Coronary artery (tissue), 2 donors: ENCODE measurements around the gene TRHDE.

Experiments used
- DNase-seq: peaks from one replicate; pipeline ENCODE4 v3.0.0-alpha.2; 2017; ENCODE audit warnings: low spot score
- H3K27ac ChIP-seq, 2 donors: fragments of 200-600 bp; sonication (generic); one replicate each; pipeline ENCODE4 v1.5.1; 2016 to 2019
- H3K4me3 ChIP-seq: fragments of 200-600 bp; sonication (generic); 2 replicates; pipeline ENCODE4 v1.5.1; 2016; ENCODE audit warnings: mild to moderate bottlenecking, moderate library complexity
- CTCF ChIP-seq: fragments of 200-600 bp; sonication (generic); IDR thresholded peaks from one replicate; pipeline ENCODE4 v1.5.1; 2019; ENCODE audit warnings: antibody characterized with exemption

Gene TRHDE

GRCh38 chr12:72330784-72331183 lies 58.6 kb downstream of the TRHDE start:
- Histone ChIP-seq H3K27ac (no peak overlapping the region), H3K4me3 (no peak overlapping the region)
- DNase-seq, result no peak
- no peak for TF ChIP-seq CTCF

DNA sequence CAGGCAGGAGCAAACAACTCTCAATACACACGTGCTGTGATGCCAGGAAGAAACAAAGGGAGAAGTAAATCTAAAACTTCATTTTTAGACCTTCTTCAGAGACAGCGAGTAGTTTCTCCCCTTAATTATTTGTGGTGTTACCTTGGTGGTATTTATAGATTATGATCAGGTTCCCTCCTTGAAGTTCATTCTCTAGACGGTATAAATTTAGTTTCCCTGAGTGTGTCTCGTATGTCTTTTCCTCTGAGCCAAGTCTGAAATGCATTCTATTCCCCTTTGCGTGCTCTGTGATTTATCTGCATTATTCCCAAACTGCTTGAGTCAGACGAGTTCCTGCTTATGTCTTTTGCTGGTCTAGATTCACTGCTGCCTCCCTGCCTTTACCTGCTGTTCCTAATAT lies 65.2 kb downstream of the TRHDE start:
- no peak for DNase-seq
- Histone ChIP-seq H3K27ac (no peak overlapping the region), H3K4me3 (no peak overlapping the region)

GRCh38 chr12:72337946-72338345 lies 65.8 kb downstream of the TRHDE start:
- TF ChIP-seq CTCF, result no peak

More for the DNA sequence above, 65.2 kb downstream of the TRHDE start:
- no peak for TF ChIP-seq CTCF

GRCh38 chr12:72338437-72338836 lies 66.3 kb downstream of the TRHDE start:
- TF ChIP-seq CTCF, result no peak
- DNase-seq, result no peak
- H3K27ac ChIP-seq, result no peak overlapping the region
- no peak overlapping the region for H3K4me3 ChIP-seq

More at GRCh38 chr12:72337946-72338345, 65.8 kb downstream of the TRHDE start:
- Histone ChIP-seq H3K4me3 (no peak overlapping the region), H3K27ac (no peak overlapping the region)
- no peak for DNase-seq

GRCh38 chr12:72346363-72346944 lies 74.3 kb downstream of the TRHDE start:
- no peak for TF ChIP-seq CTCF
- Histone ChIP-seq H3K4me3 (no peak overlapping the region), H3K27ac (no peak overlapping the region)
- DNase-seq, result no peak

DNA sequence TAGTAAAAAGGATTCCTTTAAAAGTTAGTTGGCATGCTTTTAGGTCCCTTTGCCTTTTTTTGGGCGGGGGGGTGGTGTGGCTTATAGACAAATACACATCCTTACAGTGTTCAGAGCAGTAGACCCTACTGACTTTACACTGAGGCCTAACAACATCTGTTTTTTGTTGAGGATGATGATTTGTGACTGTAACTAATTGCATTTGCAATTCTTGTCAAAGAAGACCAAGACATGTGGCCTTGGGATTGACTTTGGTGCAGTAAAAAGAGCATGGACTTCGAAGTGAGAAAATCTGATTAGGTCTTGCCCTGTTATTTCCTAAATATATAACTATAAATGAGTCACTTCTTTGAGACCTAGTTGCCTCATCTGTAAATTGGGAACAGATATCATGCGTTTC lies 77.3 kb downstream of the TRHDE start:
- no peak for DNase-seq
- Histone ChIP-seq H3K4me3 (no peak overlapping the region), H3K27ac (no peak overlapping the region)
- TF ChIP-seq CTCF, result no peak

GRCh38 chr12:72359416-72359815 lies 87.2 kb downstream of the TRHDE start:
- Histone ChIP-seq H3K4me3 (no peak overlapping the region), H3K27ac (no peak overlapping the region)
- no peak for DNase-seq
- TF ChIP-seq CTCF, result no peak
